H1 (cell line): ENCODE measurements around the gene UBE2O. TPM values are rescaled to one million over a fixed set of nuclear protein-coding genes. Genes with fewer than 3 reads are reported as not detected.

Experiments
- CTCF ChIA-PET: fragments of 300-600 bp; sonication (Branson Sonifier 250); formaldehyde crosslinking; loops from one replicate; lab custom pipeline; 2021; ENCODE audit not compliant: partially characterized antibody; lab: Charles Lee
- POLR2A ChIA-PET: fragments of 300-600 bp; sonication (Branson Sonifier 250); formaldehyde crosslinking; loops from one replicate; lab custom pipeline; 2021; ENCODE audit warnings: inconsistent platforms; ENCODE audit not compliant: partially characterized antibody; lab: Charles Lee
- DNase-seq, 2 experiments: peaks; one replicate each; pipeline versions ENCODE4 v3.0.0 to v3.0.0-alpha.2; 2010 to 2022; ENCODE audit warnings: low spot score in 2 of 2, low read depth in 1 of 2, mixed read lengths in 1 of 2
- FAIRE-seq: peaks from 2 replicates; lab custom pipeline; 2011; peaks lifted over from hg19 to GRCh38; lab: Jason Lieb, UNC
- H2AFZ ChIP-seq: 2 replicates; pipeline ENCODE4 v1.8.1; 2012; ENCODE audit warnings: low read length, inconsistent platforms
- H2AK5ac ChIP-seq: 2 replicates; pipeline ENCODE4 v1.6.1; 2013; ENCODE audit warnings: low read depth, low read length
- H2BK120ac ChIP-seq: replicated peaks from 2 replicates; pipeline ENCODE3; 2013; ENCODE audit warnings: low read depth, low read length, inconsistent platforms
- H2BK12ac ChIP-seq: 2 replicates; pipeline ENCODE4 v1.6.1; 2013; ENCODE audit warnings: low read depth, low read length
- H2BK15ac ChIP-seq: 2 replicates; pipeline ENCODE4 v1.6.1; 2013; ENCODE audit warnings: low read length
- H2BK20ac ChIP-seq: 2 replicates; pipeline ENCODE4 v1.6.1; 2013; ENCODE audit warnings: low read length
- H2BK5ac ChIP-seq: 2 replicates; pipeline ENCODE4 v1.6.1; 2013; ENCODE audit warnings: low read depth, low read length
- H3K14ac ChIP-seq: 2 replicates; pipeline ENCODE4 v1.6.1; 2013; ENCODE audit warnings: inconsistent platforms; ENCODE audit not compliant: insufficient read length
- H3K18ac ChIP-seq: 2 replicates; pipeline ENCODE4 v1.6.1; 2013; ENCODE audit warnings: low read length; ENCODE audit errors: extremely low read depth
- H3K23ac ChIP-seq: 2 replicates; pipeline ENCODE4 v1.6.1; 2013; ENCODE audit warnings: inconsistent platforms; ENCODE audit not compliant: insufficient read length
- H3K23me2 ChIP-seq: 2 replicates; pipeline ENCODE4 v1.6.1; 2013; ENCODE audit warnings: low read depth, low read length
- H3K27ac ChIP-seq: 2 replicates; pipeline ENCODE4 v1.6.1; 2011; ENCODE audit warnings: low read depth, low read length, inconsistent platforms
- H3K27me3 ChIP-seq, 4 experiments: replicated peaks in 1 of 4; 1 replicate in 1 of 4; 2 replicates in 3 of 4; pipeline versions ENCODE4 v1.6.1 to v1.8.1; 2011 to 2013; ENCODE audit warnings: low read length in 3 of 4, mild to moderate bottlenecking in 3 of 4, inconsistent platforms in 2 of 4, mixed read lengths in 2 of 4, moderate library complexity in 1 of 4; ENCODE audit not compliant: control insufficient read depth in 3 of 4, insufficient read depth in 3 of 4; ENCODE audit errors: extremely low read depth in 1 of 4
- H3K36me3 ChIP-seq, 4 experiments: 2 replicates each; pipeline versions ENCODE4 v1.6.1 to v1.8.1; 2011 to 2013; ENCODE audit warnings: mild to moderate bottlenecking in 4 of 4, low read length in 3 of 4, moderate library complexity in 2 of 4, control low read depth in 1 of 4, inconsistent platforms in 1 of 4; ENCODE audit not compliant: insufficient read depth in 4 of 4, control insufficient read depth in 2 of 4
- H3K4ac ChIP-seq: replicated peaks from 2 replicates; pipeline ENCODE3; 2013; ENCODE audit warnings: low read length, low read depth, mixed read lengths, inconsistent platforms; ENCODE audit not compliant: insufficient read length
- H3K4me1 ChIP-seq, 4 experiments: replicated peaks in 1 of 4; 1 replicate in 1 of 4; 2 replicates in 3 of 4; pipeline versions ENCODE4 v1.6.1 to v1.8.1; 2011 to 2013; ENCODE audit warnings: low read length in 3 of 4, inconsistent platforms in 2 of 4, mixed read lengths in 1 of 4; ENCODE audit not compliant: insufficient read depth in 4 of 4, control insufficient read depth in 3 of 4
- H3K4me2 ChIP-seq, 2 experiments: 2 replicates each; pipeline versions ENCODE4 v1.6.1 to v1.8.1; 2011 to 2013; ENCODE audit warnings: low read depth in 2 of 2, low read length in 2 of 2, control low read depth in 1 of 2, inconsistent platforms in 1 of 2, mild to moderate bottlenecking in 1 of 2; ENCODE audit not compliant: insufficient read depth in 1 of 2
- H3K4me3 ChIP-seq, 4 experiments: fragments of 200-600, 300-600 bp in 1 of 4; sonication (generic), shearing (Covaris generic), sonication (Bioruptor Twin) in 1 of 4; 2 replicates each; pipeline versions ENCODE4 v1.5.1 to v1.8.1; 2011 to 2016; ENCODE audit warnings: low read length in 4 of 4, low read depth in 3 of 4, control low read depth in 2 of 4, inconsistent platforms in 2 of 4, mild to moderate bottlenecking in 2 of 4, mixed read lengths in 1 of 4, moderate library complexity in 1 of 4; ENCODE audit not compliant: insufficient read depth in 2 of 4; ENCODE audit errors: extremely low read depth in 1 of 4
- H3K56ac ChIP-seq: replicated peaks from 2 replicates; pipeline ENCODE3; 2013; ENCODE audit warnings: low read depth, mild to moderate bottlenecking, mixed read lengths, low read length, inconsistent platforms; ENCODE audit not compliant: insufficient read length
- H3K79me1 ChIP-seq: 2 replicates; pipeline ENCODE4 v1.6.1; 2013; ENCODE audit warnings: low read depth, low read length, control low read depth
- H3K79me2 ChIP-seq, 2 experiments: 2 replicates each; pipeline versions ENCODE4 v1.6.1 to v1.8.1; 2012 to 2013; ENCODE audit warnings: low read length in 2 of 2, mild to moderate bottlenecking in 2 of 2, inconsistent platforms in 1 of 2; ENCODE audit not compliant: insufficient read depth in 2 of 2, control insufficient read depth in 1 of 2
- H3K9ac ChIP-seq, 4 experiments: replicated peaks in 1 of 4; 1 replicate in 1 of 4; 2 replicates in 3 of 4; pipeline versions ENCODE4 v1.6.1 to v1.8.1; 2011 to 2013; ENCODE audit warnings: low read depth in 3 of 4, low read length in 3 of 4, control low read depth in 2 of 4, mild to moderate bottlenecking in 2 of 4, moderate library complexity in 2 of 4, inconsistent platforms in 1 of 4; ENCODE audit errors: extremely low read depth in 1 of 4
- H3K9me3 ChIP-seq, 2 experiments: 2 replicates each; pipeline versions ENCODE4 v1.6.1 to v1.8.1; 2012 to 2013; ENCODE audit warnings: mild to moderate bottlenecking in 2 of 2, moderate library complexity in 2 of 2, control low read depth in 1 of 2, inconsistent platforms in 1 of 2, low read depth in 1 of 2, low read length in 1 of 2, mixed read lengths in 1 of 2; ENCODE audit not compliant: insufficient read depth in 2 of 2
- H4K20me1 ChIP-seq, 2 experiments: replicated peaks in 1 of 2; 2 replicates each; pipeline versions ENCODE3 to v1.8.1; 2011 to 2013; ENCODE audit warnings: inconsistent platforms in 2 of 2, low read length in 2 of 2, mild to moderate bottlenecking in 1 of 2; ENCODE audit not compliant: insufficient read depth in 2 of 2, control insufficient read depth in 1 of 2
- H4K5ac ChIP-seq: 2 replicates; pipeline ENCODE4 v1.6.1; 2013; ENCODE audit warnings: low read length, low read depth, mixed read lengths, inconsistent platforms; ENCODE audit not compliant: insufficient read length
- H4K8ac ChIP-seq: 2 replicates; pipeline ENCODE4 v1.8.0; 2013; ENCODE audit warnings: mild to moderate bottlenecking, moderate library complexity, low read length, inconsistent platforms; ENCODE audit not compliant: insufficient read depth; ENCODE audit errors: extremely low read depth
- H4K91ac ChIP-seq: replicated peaks from 2 replicates; pipeline ENCODE3; 2013; ENCODE audit warnings: low read length, mixed read lengths, inconsistent platforms; ENCODE audit not compliant: insufficient read length
- E2F6 ChIP-seq: IDR thresholded peaks from 2 replicates; pipeline ENCODE4 v1.6.1; 2012; ENCODE audit warnings: inconsistent platforms
- KDM4A ChIP-seq: IDR thresholded peaks from one replicate; pipeline ENCODE4 v1.7.1; 2012; ENCODE audit warnings: low read depth, mild to moderate bottlenecking, moderate library complexity, low read length, inconsistent platforms; ENCODE audit not compliant: severe bottlenecking
- SAP30 ChIP-seq: fragments of 300-600 bp; sonication (generic); IDR thresholded peaks from 2 replicates; pipeline ENCODE4 v1.7.1; 2012; ENCODE audit warnings: low read length, moderate library complexity, mild to moderate bottlenecking, inconsistent platforms; ENCODE audit not compliant: insufficient read depth, insufficient replicate concordance
- SRF ChIP-seq: IDR thresholded peaks from 2 replicates; pipeline ENCODE4 v1.6.1; 2011; ENCODE audit warnings: mild to moderate bottlenecking, low read depth, low read length, moderate library complexity
- WGBS, 2 experiments: shearing (Covaris generic) in 1 of 2; methylation state at CpG; one replicate each; pipeline versions ENCODE4 v1.1.6 to v1.1.7; 2013 to 2015; ENCODE audit warnings: low lambda C conversion rate in 2 of 2, mixed read lengths in 2 of 2, inconsistent platforms in 1 of 2, low coverage in 1 of 2, missing lambda C conversion rate in 1 of 2; ENCODE audit not compliant: insufficient replicate concordance in 2 of 2, insufficient coverage in 1 of 2, insufficient read length in 1 of 2; ENCODE audit errors: extremely low coverage in 1 of 2, missing lambda C conversion rate in 1 of 2; 5-methylcytosine and 5-hydroxymethylcytosine counted together
- polyA plus RNA-seq, 7 experiments: library from polyadenylated mRNA; depleted of rRNA in 3 of 7; stranded (reverse) in 5 of 7; unstranded in 2 of 7; fragments of >200 nt in 5 of 7; fragments of 200-250 nt in 2 of 7; gene quantifications; 1 replicate in 5 of 7; 2 replicates in 1 of 7; 4 replicates in 1 of 7; pipeline versions ENCODE4 v1.2.1 to v1.2.3, GENCODE V29; 2011 to 2013; ENCODE audit warnings: missing spikeins in 2 of 7, mixed read lengths in 2 of 7
- total RNA-seq: library from RNA; stranded (reverse); fragmentation: NEBNext Ultra II Directional; extraction: Animal tissue kit (Norgen Biotek cat#: 25700); gene quantifications from 2 replicates; pipeline ENCODE4 v1.2.1, GENCODE V29; 2021

The UBE2O gene
- total and polyA plus RNA-seq, 2 of the 8 experiments (the other 6 are each of a cell fraction or from before 2014, with no cell fraction given): 24.4 to 63.0 TPM

- Histone ChIP-seq H2BK12ac (no peak overlapping the region), H2AFZ (no peak overlapping the region), H3K4me1 (peaks cover 0 to 6% (median 0%) of the 10 kb centered on the region in 4 experiments; a peak in 3 of 7 replicates), H2BK120ac (no peak overlapping the region), H3K27ac (no peak overlapping the region), H3K4ac (no peak overlapping the region), H3K9me3 (no peaks in the 10 kb centered on the region), H4K8ac (no peak overlapping the region), H4K5ac (no peak overlapping the region), H3K18ac (no peak overlapping the region), H4K91ac (no peak overlapping the region), H2AK5ac (no peak overlapping the region), H3K56ac (peak overlapping the region; percentile 46), H3K23ac (no peak overlapping the region), H2BK15ac (no peak overlapping the region), H3K4me3 (peak overlapping the region; percentile 67 to 87 (median 72)), H3K9ac (peak overlapping the region in 3 of 4 experiments; percentile 19 to 59 (median 37); a peak in 5 of 7 replicates), H2BK5ac (no peak overlapping the region), H3K14ac (no peak overlapping the region), H3K36me3 (no peaks in the 10 kb centered on the region; a peak in 1 of 8 replicates), H3K79me2 (peaks cover 0 to 10% of the 10 kb centered on the region in 2 experiments; a peak in 1 of 4 replicates), H3K23me2 (peaks cover 9% of the 10 kb centered on the region; the same call in 1 of the 2 replicates), H3K27me3 (no peaks in the 10 kb centered on the region), H2BK20ac (no peak overlapping the region), H3K4me2 (peak overlapping the region; percentile 94 to 100), H3K79me1 (peaks cover 4% of the 10 kb centered on the region; the same call in 1 of the 2 replicates), H4K20me1 (peaks cover 0 to 4% of the 10 kb centered on the region in 2 experiments)
- FAIRE-seq: no peak
- ChIA-PET POLR2A (interaction anchor here (0.6 to 2.3 kb wide), 13 partner anchors 10 to 374 kb away, joined by 3 to 15 read pairs (median 4); partner anchors contain the start of genes ACOX1, SPHK1 and TEN1), CTCF (interaction anchor here (0.8 to 29.3 kb wide), 10 partner anchors 12 to 328 kb away, joined by 3 to 635 read pairs (median 4); partner anchors contain the start of gene SPHK1)
- 10% methylated on average over 13 of the region's 51 CpGs; no CpG with 5 or more reads in 1 of the 2 experiments for WGBS, 2 experiments
- TF ChIP-seq SRF (no peak), KDM4A (peak; percentile 46), SAP30 (peak; percentile 81), E2F6 (no peak)
- DNase-seq: peak in 1 of 2 experiments; percentile 62
Observed at GRCh38 chr17:76353004-76353598, 99.9 kb downstream of the UBE2O start.
